Right lobe of liver (tissue), 6 donors: ENCODE data around the gene LRRC59. TPM values are rescaled to one million over a fixed set of nuclear protein-coding genes. Genes with fewer than 3 reads are reported as not detected.

Experiments used
- ATAC-seq, 4 donors: fragments of 200-7000 bp; cut with Tn5 transposase; one replicate each; pipeline ENCODE4 v1.9.1; 2020; ENCODE audit warnings: mild to moderate bottlenecking in 4 of 4, moderate library complexity in 4 of 4
- DNase-seq, 3 donors: peaks; one replicate each; pipeline ENCODE4 v3.0.0-alpha.2; 2020
- H3K27ac ChIP-seq, 3 donors: fragments of 200-600 bp; one replicate each; pipeline ENCODE4 v1.8.0; 2022
- H3K27me3 ChIP-seq, 2 donors: fragments of 200-600 bp; one replicate each; pipeline ENCODE4 v1.8.0; 2022
- H3K36me3 ChIP-seq, 4 donors: fragments of 200-600 bp; sonication (generic) in 1 of 4; one replicate each; pipeline versions ENCODE4 v1.5.1 to v1.8.0; 2017 to 2022; ENCODE audit warnings: control low read depth in 1 of 4
- H3K4me1 ChIP-seq, 4 donors: fragments of 200-600 bp; sonication (generic) in 1 of 4; one replicate each; pipeline versions ENCODE4 v1.5.1 to v1.8.0; 2017 to 2022; ENCODE audit warnings: control low read depth in 1 of 4
- H3K4me3 ChIP-seq, 3 donors: fragments of 200-600 bp; one replicate each; pipeline ENCODE4 v1.8.0; 2022
- H3K9me3 ChIP-seq, 4 donors: fragments of 200-600 bp; sonication (generic) in 1 of 4; one replicate each; pipeline versions ENCODE4 v1.5.1 to v1.8.0; 2017 to 2022; ENCODE audit warnings: control low read depth in 1 of 4
- CTCF ChIP-seq, 4 donors: fragments of 200-600 bp in 3 of 4; fragments of 450-650 bp in 1 of 4; IDR thresholded peaks; one replicate each; pipeline versions ENCODE4 v1.5.1 to v1.8.0; 2016 to 2022; ENCODE audit warnings: antibody characterized with exemption in 4 of 4, mild to moderate bottlenecking in 2 of 4
- POLR2A ChIP-seq: fragments of 450-650 bp; IDR thresholded peaks from one replicate; pipeline ENCODE4 v1.6.1; 2017; ENCODE audit warnings: antibody characterized with exemption, mild to moderate bottlenecking
- WGBS: methylation state at CpG from one replicate; pipeline ENCODE4 v1.1.6; 2018; ENCODE audit warnings: low coverage, low lambda C conversion rate; ENCODE audit not compliant: insufficient coverage; ENCODE audit errors: missing lambda C conversion rate; 5-methylcytosine and 5-hydroxymethylcytosine counted together
- intact Hi-C, 2 donors: fragments of 100-400 bp; cut with DNase I; formaldehyde crosslinking; loops; one replicate each; pipeline versions ENCODE4 v1.11.2 to v1.14.1; 2022
- total RNA-seq, 6 experiments: library from RNA; depleted of rRNA in 2 of 6; stranded (reverse); fragments of >200 nt in 2 of 6; fragmentation: NEBNext Ultra II Directional in 3 of 6; extraction: Animal tissue kit (Norgen Biotek cat#: 25700) in 3 of 6; gene quantifications; one replicate each; pipeline versions ENCODE4 v1.1.0 to v1.2.4, GENCODE V29; 2016 to 2023
- donor health status: DM: no; HTN: yes; CAD: no.
- donor health status: DM: no; HTN: no; CAD: no.
- donor health status: DM: no; HTN: no; CAD: no.
- donor health status: DM: no; HTN: yes; CAD: no.
- donor health status: DM: no; HTN: yes; CAD: no.

The LRRC59 gene
- total RNA-seq, 6 experiments from 2014 or later: 36.0 to 125 (median 64.0) TPM

DNA sequence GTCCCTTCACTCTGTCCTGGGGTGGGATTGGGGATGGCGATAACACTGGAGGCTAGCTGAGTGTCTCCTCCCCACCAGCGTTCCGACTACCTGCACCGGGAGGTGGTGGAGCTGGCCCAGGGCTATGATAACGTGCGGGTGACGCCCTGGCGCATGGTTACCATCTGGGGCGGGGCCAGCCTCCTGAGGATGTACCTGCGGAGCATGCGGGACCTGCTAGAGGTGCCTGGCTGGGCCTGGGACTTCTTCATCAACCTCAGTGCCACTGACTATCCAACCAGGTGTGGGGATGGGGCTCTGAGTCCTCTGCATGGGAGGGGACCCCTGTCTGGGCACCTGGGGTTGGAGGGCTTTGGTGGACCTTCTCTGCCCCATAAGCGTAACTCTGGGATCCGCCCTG, 42.5 kb downstream of the LRRC59 start:
- peaks cover 0 to 14% (median 4%) of the 10 kb centered on the region in 4 donors for H3K36me3 ChIP-seq
- TF ChIP-seq CTCF (IDR thresholded peaks at IDR 0.05) (no peak), POLR2A (no peak)
- WGBS: 83% methylated on average over 3 of the region's 13 CpGs
- peak in 1 of 3 donors; percentile 44 for DNase-seq
- no peak for ATAC-seq
- no peak overlapping the region for H3K27ac ChIP-seq
- peaks cover 0 to 9% (median 0%) of the 10 kb centered on the region in 4 donors for H3K4me1 ChIP-seq
- H3K4me3 ChIP-seq: no peak overlapping the region
- no peaks in the 10 kb centered on the region for H3K27me3 ChIP-seq
- intact Hi-C loops: loop anchor here in 1 of 2 donors (10.0 kb wide), 1 partner anchor 130 kb away; no protein-coding TSS in a partner anchor
- no peaks in the 10 kb centered on the region for H3K9me3 ChIP-seq

DNA sequence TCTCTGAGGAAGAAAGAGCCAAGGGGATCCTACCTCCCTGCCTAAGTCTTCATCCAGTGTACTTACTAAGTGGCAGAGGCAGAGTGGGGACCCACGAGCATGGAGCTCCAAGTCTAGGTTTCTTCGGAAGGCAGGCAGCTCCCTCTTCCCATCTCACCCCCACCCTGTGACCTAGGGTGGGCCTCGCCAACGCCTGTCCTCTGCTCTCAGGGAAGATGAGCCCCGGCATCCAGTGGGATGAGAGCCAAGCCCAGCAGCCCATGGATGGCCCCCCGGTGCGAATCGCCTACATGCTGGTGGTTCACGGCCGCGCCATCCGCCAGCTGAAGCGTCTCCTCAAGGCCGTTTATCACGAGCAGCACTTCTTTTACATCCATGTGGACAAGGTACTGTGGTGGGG, 43.1 kb downstream of the LRRC59 start:
- H3K4me1 ChIP-seq: peaks cover 0 to 7% (median 0%) of the 10 kb centered on the region in 4 donors

GRCh38 chr17:50353600-50354195, 43.6 kb downstream of the LRRC59 start:
- H3K4me3 ChIP-seq: no peak overlapping the region
- H3K36me3 ChIP-seq: peaks cover 0 to 14% (median 4%) of the 10 kb centered on the region in 4 donors
- peaks cover 0 to 2% (median 0%) of the 10 kb centered on the region in 4 donors for H3K4me1 ChIP-seq
- TF ChIP-seq CTCF (IDR thresholded peaks at IDR 0.05) (no peak), POLR2A (no peak)
- intact Hi-C loops: loop anchor here in 1 of 2 donors (10.0 kb wide), 1 partner anchor 131 kb away; no protein-coding TSS in a partner anchor
- ATAC-seq (peak in 1 of 4 donors; percentile 4), DNase-seq (peak in 1 of 3 donors; percentile 45)
- no CpG with 5 or more reads among the region's 27 CpGs for WGBS
- H3K9me3 ChIP-seq: no peaks in the 10 kb centered on the region
- no peak overlapping the region for H3K27ac ChIP-seq
- H3K27me3 ChIP-seq: no peaks in the 10 kb centered on the region

More for the DNA sequence above, 43.1 kb downstream of the LRRC59 start:
- H3K4me3 ChIP-seq: no peak overlapping the region
- no CpG with 5 or more reads among the region's 15 CpGs for WGBS
- H3K36me3 ChIP-seq: peaks cover 0 to 14% (median 4%) of the 10 kb centered on the region in 4 donors
- H3K27ac ChIP-seq: no peak overlapping the region
- no peak for TF ChIP-seq CTCF (IDR thresholded peaks at IDR 0.05)
- TF ChIP-seq POLR2A: no peak
- ATAC-seq (no peak), DNase-seq (peak in 1 of 3 donors; percentile 43)
- H3K27me3 ChIP-seq: no peaks in the 10 kb centered on the region
- intact Hi-C loops: loop anchor here in 1 of 2 donors (10.0 kb wide), 1 partner anchor 131 kb away; no protein-coding TSS in a partner anchor
- H3K9me3 ChIP-seq: no peaks in the 10 kb centered on the region

DNA sequence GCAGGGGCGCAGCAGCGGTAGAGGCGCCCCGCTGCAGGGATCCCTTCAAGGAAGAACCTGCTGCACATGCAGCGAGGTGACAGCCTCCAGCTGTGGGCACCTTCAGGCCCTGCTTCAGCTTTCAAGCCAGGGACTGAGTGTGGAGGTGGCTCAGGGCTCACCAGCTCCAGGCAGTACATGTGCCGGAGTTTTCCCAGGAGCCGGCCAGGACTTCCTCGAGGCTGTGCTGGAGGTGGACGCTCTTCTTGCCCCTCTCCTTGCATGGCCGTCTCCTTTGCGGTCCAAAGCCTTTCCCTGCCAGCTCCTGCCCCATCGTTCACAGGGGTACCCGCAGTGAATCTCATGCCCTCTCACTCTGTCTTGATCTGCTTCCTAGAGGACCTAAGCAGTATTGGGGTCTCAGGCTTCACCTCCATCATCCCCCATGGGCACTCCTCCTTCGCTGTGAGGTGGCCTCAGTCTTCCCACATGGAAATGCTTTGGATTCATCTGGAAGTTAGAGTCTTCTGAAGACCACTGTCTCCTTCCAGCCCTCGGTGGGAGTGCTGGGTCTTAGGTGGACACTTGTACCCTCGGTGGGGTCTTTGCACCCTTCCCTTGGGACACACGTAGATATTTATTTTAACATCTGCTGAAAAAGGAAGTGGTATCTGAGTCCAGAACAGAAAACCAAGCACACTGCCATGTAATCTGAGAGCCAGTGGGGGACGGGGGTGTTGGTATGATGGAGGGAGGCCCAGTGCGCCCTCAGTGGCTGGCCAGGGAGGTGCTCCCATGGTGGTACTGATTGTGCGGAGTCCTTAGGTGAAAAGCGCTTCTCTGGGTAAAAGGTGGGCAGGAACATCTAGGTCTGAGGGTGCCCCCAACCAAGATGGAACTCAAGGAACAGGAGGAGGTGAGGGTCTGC, 44.4 kb downstream of the LRRC59 start:
- DNase-seq (peak in 1 of 3 donors; percentile 37), ATAC-seq (no peak)
- TF ChIP-seq POLR2A (no peak), CTCF (IDR thresholded peaks at IDR 0.05) (no peak)
- WGBS: 91% methylated on average over 12 of the region's 21 CpGs
- intact Hi-C loops: loop anchor here in 1 of 2 donors (10.0 kb wide), 1 partner anchor 132 kb away; no protein-coding TSS in a partner anchor
- Histone ChIP-seq H3K27me3 (no peaks in the 10 kb centered on the region), H3K9me3 (no peaks in the 10 kb centered on the region), H3K4me3 (no peak overlapping the region), H3K36me3 (peaks cover 0 to 8% (median 4%) of the 10 kb centered on the region in 4 donors), H3K4me1 (no peaks in the 10 kb centered on the region), H3K27ac (no peak overlapping the region)
